ENCODE measurements around the gene WDR88.

DNA sequence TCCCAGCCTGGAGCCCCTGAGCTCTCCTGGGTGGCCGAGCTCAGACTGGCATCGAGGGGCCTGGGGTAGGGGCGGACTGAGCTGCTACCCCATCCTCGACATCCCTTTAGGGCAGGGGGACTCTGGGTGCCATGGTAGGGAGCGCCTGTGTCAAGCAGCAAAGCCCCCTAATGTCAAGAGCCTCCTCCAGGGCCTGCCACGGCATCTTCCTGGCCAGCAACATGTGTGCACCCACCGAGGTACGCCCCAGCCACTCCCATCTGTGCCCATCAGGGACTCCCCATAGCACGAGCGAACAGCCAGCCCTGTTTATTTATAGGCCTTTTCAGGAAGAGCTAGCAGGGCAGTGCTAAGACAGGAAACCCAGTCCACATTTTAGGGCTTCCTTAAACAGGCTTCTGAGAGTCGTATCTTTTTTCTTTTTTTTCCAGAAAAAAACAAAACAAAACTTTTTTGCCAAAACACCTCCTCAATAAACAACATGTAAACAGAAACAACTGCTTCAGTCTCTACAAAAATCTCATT lies 76.5 kb downstream of the WDR88 start:
- no peak for TF ChIP-seq EP300 (IDR thresholded peaks at IDR 0.05)
- no peak for TF ChIP-seq POLR2AphosphoS5 (IDR thresholded peaks at IDR 0.05)
- TF ChIP-seq CTCF (IDR thresholded peaks at IDR 0.05), result no peak
- TF ChIP-seq POLR2A (IDR thresholded peaks at IDR 0.05; ENCODE audit: low read depth), result no peak
